Measurements from ENCODE around the gene APBA2.

APBA2 gene

GRCh38 chr15:29053661-29054131 lies 167.9 kb downstream of the APBA2 start:
- no peak overlapping the region for H3K4me3 ChIP-seq (replicated peaks; ENCODE audit: low read depth, low read length)
- no peak for DNase-seq (ENCODE audit: low read depth)
- no peak for TF ChIP-seq CTCF (IDR thresholded peaks at IDR 0.05; ENCODE audit: low read length, missing control alignments)

- no peak for DNase-seq (ENCODE audit: low read depth)
- H3K4me3 ChIP-seq (replicated peaks; ENCODE audit: low read depth, low read length) = no peak overlapping the region
- no peak for TF ChIP-seq CTCF (IDR thresholded peaks at IDR 0.05; ENCODE audit: low read length, missing control alignments)
Measured at GRCh38 chr15:29054171-29055045, 168.6 kb downstream of the APBA2 start.

DNA sequence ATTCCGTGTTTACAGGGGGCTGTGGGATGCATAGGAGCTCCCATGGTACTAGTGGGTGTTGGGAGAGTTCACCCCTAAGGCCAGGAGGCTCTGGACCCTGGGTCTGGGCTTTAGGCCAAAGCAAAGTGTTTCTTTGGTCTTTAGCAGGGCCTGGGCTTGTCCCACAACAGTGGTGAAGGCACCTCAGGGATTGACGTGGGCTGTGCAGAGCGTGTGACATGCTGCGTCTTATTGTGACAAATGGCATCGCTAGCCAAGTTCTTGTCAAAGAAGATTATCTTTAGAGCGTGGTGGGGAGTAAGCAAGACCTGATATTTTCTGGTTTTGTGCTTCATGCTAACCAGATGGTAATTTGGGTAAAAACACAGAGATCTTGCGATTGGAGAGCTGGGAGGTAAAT lies 170.1 kb downstream of the APBA2 start:
- no peak for TF ChIP-seq CTCF (IDR thresholded peaks at IDR 0.05; ENCODE audit: low read length, missing control alignments)
- no peak overlapping the region for H3K4me3 ChIP-seq (replicated peaks; ENCODE audit: low read depth, low read length)
- DNase-seq (ENCODE audit: low read depth) = no peak

DNA sequence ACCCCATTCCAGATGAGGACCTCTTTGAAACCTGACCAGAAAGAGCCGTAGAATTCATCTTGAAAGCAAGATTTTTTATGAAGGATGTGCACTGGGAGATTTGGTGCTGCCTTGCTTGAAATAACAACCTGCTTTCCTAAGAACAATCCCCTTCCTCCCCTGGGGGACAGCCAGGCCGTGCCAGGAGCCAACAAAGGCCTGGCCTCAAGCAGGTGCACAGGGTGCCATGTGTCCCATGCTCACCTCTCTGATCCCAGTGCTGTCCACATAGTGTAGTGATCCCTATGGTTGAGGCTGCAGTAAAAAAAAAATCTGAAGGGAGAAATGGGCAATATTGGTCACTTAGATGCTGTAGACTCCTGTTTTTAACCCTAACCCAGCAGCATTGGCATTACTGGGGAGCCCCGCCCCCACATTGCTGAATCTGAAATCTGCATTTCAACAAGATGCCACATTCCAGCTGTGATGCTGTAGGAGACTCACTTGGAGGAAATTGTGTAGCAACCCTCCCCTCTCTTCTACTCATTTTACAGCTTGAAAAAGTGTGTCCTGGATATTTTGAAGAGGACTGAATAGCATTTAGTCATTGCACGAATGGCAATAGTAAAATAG lies 171.2 kb downstream of the APBA2 start:
- TF ChIP-seq CTCF (IDR thresholded peaks at IDR 0.05; ENCODE audit: low read length, missing control alignments) = no peak
- H3K4me3 ChIP-seq (replicated peaks; ENCODE audit: low read depth, low read length) = no peak overlapping the region
- DNase-seq (ENCODE audit: low read depth) = no peak

DNA sequence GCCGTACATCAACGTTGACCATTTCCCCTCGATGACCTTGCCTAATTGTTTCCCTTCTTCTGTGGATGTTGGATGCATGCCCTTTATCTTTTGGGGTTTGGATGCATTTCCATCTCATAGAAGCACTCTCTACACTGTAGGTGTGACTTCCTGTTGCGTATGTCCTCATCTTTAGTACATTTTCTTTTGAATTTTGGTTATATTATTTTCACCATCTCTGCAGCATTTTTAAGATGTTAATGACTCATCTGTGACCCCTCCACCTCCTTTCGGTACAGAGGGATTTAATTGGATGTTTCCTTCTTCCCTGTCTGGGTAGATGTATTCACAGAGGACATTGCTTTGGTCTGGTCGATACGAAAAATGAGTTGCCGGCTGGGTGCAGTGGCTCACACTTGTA lies 172.1 kb downstream of the APBA2 start:
- TF ChIP-seq CTCF (IDR thresholded peaks at IDR 0.05; ENCODE audit: low read length, missing control alignments) = no peak
- no peak for DNase-seq (ENCODE audit: low read depth)
- no peak overlapping the region for H3K4me3 ChIP-seq (replicated peaks; ENCODE audit: low read depth, low read length)

DNA sequence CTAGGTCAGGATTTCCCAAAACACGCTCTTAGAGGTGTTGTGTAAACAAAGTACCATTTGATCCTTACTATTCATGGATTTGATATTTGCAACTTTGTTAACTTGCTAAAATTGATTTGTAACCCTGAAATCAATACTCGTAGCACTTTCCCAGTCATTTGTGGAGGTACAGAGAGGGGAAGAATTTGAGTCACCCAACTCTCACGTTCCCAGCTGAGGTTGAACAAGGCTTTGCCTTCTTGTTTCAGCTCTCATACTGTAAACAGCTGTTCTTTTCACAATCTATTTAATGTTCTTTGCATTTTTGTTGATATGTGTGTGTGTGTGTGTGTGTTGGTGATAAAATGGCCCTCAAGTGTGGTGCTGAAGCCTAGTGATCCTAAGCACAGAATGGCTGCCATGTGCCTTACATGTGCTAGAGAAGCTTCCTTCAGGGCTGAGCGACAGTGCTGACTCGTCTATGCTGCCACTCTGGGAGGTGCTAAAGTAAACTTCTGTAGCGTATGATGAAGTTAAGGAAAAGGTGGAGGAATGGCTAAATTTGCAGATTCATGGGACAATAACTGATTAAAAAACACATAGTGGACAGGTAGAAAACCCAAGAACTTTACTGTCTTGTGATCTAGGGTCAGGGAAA lies 173.2 kb downstream of the APBA2 start:
- TF ChIP-seq CTCF (IDR thresholded peaks at IDR 0.05; ENCODE audit: low read length, missing control alignments) = no peak
- no peak for DNase-seq (ENCODE audit: low read depth)
- H3K4me3 ChIP-seq (replicated peaks; ENCODE audit: low read depth, low read length) = no peak overlapping the region
